HG03575 (cell line): ENCODE data around the gene COG1.

Experiments used
- ATAC-seq: cut with Tn5 transposase; IDR thresholded peaks from one replicate; pipeline ENCODE4 v1.9.1; 2021; ENCODE audit not compliant: unreplicated experiment, insufficient number of reproducible peaks, low FRiP score; ENCODE audit errors: extremely low read depth

The COG1 gene

DNA sequence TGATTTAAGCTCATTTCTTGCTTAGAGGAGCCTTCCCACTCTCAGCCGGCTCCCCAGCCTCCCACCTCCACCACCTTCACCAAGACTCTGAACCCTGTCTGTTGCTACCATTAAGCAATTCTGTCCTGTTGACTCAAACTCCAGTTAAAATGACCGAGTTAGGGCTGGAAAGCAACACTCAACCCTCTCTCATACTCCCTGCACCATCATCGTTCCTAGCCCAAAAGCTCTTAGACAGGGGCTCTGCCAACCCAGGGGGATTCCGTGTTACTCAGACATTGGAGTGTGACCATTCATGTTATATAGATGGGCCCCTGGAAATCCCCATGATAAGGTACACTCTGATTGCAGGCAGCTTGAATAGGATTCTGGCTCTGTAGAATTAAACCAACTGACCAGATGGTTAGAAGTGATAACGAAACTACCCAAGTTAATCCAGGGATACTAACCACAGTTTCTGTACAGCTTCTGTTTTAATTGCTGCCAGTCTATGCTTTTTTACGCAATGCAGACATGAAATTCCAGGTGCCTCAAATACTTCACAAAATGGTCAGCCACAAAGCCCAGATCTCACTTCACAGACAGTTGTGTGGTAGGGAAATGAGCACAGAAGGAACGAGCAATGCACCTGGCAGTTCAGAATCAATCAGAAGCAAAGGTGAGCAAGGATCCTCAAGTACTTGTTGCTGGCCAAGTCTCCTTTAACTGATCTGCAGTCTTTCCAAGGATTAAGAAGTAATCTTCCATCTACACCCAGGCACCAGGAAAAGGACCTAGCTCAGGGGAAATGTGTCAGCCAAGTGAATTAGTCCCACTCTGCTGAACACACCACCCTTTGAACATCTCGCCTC is 25.9 kb upstream of the COG1 start:
- peak; percentile 35 for ATAC-seq

DNA sequence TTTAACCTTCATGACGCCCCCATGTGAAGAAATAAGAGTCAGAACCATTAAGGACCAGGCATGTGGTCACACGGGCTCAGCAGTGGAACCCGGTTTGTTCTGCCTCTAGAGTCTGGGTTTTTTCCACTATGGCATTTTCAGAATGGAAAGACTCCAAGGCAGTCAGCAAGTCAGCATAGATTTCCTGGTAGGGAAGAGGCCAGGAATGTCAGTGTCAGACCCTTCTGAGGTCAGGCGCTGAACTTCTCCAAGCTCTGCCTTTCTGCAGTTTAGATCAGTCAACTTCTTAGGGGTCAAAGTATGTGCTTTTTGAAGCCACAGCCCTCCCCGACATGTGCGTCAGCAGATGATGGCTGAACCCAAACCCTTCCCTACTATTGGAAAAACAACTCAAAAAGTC is 24.2 kb upstream of the COG1 start:
- no peak for ATAC-seq

GRCh38 chr17:73170324-73170723 is 22.5 kb upstream of the COG1 start:
- ATAC-seq, result no peak

DNA sequence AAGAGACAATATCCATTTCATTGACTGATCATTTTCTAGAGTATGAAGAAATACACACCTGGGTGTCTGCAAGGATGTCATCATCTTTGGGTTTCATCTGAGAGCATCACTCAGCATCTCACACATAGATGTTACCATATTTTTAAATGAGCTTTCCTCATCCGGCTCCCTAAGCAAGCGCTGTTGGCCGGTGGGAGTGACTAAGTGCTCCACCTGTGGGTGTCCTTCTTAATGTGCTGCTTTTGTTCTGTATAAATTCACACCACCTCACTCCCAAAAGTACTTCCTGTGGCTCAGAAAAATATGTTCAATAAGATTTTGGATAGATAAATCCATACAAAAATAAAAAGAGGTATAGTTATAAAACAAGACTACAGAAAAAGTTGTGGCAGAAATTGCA is 20.6 kb upstream of the COG1 start:
- no peak for ATAC-seq

DNA sequence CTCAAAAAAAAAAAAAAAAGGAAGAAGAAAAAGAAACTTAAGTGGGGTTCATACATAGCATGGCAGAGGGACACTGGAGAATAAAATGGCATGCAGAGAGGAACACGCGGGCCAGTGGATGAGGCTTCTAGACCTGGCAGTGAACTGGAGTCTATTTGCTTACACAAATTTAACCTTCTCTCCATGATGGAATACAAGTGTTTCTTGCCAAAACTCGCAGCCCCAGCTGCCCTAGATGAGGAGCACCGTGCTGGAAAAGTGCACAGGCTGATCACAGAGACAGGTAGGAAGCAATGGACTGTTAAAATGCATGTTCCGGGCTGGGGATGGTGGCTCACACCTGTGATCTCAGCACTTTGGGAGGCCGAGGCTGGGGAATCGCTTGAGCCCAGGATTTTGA is 18.7 kb upstream of the COG1 start:
- ATAC-seq, result no peak

- no peak for ATAC-seq
Measured at GRCh38 chr17:73175962-73176565, 16.8 kb upstream of the COG1 start.

- ATAC-seq, result no peak
Measured at GRCh38 chr17:73179387-73179786, 13.5 kb upstream of the COG1 start.

DNA sequence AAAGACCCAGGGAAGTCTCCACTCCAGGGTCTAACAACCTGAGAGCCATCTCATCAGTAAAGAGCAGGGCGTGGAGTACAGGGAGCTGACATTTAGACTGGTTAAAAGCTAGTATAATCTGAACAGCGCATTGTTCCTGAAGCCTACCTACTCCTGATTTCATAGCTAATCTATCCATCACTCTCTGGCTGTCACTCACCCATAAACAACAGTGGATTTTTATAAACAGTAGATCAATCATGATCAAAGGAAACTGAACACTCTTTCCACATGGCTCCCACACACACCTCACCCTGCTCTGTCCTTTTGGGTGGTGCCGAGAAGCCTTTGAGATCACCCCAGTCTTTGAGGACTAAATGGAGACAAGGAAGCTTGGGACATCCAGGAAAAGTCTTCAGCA is 13.0 kb upstream of the COG1 start:
- no peak for ATAC-seq

GRCh38 chr17:73182616-73183310 is 10.1 kb upstream of the COG1 start:
- no peak for ATAC-seq

DNA sequence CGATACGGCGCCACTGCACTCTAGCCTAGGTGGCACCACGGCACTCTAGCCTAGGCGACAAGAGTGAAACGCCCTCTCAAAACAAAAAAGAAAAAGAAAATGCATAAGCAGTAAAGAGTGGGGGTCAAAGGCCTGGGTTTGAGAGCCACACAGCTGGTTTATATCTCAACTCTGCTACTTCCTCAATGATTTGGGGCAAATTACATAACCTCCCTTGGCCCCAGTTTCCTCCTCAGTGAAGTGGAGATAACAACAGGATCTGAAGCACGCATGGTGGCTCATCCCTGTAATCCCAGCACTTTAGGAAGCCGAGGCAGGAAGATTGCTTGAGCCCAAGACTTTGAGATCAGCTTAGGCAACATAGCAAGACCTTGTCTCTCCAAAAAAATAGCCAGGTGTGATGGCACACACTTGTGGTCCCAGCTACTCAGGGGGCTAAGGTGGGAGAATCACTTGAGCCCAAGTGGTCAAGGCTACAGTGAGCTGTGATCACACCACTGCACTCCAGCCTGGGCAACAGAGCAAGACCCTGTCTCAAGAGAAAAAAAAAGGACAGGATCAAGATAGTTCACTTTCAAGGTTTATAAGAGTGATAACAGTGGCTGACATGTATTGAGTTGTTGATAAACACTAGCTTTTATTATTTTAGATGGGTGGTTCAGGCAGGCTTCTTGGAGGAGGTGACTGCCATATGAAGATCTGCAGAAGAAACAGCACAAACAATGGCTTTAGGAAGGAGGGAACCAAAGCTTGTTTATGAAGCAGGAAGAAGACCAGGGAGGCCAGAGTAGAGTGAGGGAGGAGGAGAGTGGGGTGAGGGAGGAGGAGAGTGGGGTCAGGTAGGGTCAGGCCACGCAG is 8.5 kb upstream of the COG1 start:
- no peak for ATAC-seq

- no peak for ATAC-seq
Measured at GRCh38 chr17:73186283-73187050, 6.4 kb upstream of the COG1 start.

DNA sequence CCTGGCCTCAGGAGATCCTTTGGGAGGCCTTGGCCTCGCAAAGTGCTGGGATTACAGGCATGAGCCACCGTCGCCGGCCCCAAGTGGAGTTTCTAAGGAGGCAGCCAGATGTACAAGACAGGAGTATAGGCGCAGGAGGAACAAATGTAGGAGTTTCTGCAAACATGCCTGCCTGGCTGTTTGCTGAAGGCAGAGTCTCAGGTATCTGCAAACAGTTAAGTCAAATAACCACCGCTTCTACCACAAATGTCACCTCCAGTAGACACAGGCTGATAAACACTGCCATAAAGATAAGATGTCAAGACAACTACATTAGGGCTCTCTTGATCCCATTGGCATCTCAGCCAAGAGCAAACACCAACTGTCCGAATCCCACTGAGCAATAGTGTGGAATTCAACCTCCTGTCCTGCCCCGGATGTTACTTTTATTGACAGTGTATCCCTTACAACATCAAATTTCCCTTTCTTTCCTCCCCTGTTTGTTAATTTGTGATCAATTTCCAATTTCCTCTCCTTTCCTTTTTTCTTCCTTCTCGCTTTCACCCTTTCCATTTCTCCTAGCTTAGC is 5.6 kb upstream of the COG1 start:
- ATAC-seq, result no peak

DNA sequence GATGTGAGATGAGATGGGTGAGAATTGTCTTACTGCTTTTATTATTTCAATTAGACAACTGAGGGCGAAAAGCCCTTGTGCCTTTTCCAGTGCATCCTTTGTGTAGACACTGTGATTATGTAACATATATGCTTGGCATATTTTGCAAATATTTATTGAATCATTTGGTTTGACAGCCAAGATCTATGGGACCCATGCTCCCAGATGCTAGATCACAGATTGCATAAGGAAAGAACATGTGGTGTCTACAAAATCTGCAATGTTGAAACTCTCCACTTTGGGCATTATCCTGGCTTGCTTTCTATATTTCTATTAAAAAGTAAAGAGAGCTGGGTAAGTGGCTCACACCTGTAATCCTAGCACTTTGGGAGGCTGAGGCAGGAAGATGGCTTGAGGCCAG is 4.8 kb upstream of the COG1 start:
- ATAC-seq, result no peak

GRCh38 chr17:73189417-73190099 is 3.3 kb upstream of the COG1 start:
- ATAC-seq, result no peak

DNA sequence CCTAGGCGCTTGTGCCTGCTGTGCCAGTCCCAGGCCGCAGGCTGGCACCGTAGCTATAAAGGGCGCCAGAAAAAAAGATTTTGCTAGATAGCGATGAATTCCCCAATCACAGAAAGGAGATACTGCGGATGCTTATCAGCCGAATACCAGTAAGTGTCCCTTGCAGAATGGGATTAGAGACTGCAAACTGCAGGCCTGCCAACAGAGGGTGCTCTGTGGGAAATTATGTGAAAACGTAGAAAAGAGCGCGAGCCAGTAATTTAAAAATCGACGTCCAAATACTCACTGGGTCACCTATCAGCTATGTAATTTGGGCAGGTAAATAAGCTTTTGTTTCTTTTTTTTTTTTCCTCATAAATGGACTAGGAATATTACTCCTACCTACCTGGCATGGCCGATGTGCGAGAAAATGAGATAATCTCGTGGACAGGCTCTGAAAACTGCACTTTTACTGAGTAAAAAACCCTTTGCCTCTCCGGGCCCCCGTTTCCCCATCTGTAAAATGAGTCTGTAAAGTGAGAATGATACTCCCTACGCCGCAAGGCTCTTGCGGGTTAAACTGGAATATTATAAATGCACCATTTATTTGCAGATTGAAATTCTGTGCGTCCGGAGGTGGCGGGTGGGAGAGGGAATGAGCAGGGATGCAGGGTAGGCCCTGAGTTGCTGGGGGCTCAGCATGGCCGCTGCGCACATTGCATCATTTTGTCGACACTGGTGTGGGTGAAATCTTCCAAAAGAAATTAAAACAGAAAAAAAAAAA is 1.2 kb upstream of the COG1 start:
- ATAC-seq, result no peak

- no peak for ATAC-seq
Measured at GRCh38 chr17:73192206-73192893, 505 bp upstream of the COG1 start.
